RWPE1 (cell line): ENCODE results near the gene CNTNAP2.
"Not testable (repeated sequence)": the region's sequence is repeated elsewhere in the genome, so short reads cannot be mapped to it uniquely, and the experiment has no call there.

Experiments
- CTCF ChIA-PET: fragments of 350-600 bp; sonication (Branson Sonifier 250); formaldehyde crosslinking; extraction: SDS; loops from one replicate; lab custom pipeline; 2021; lab: Yijun Ruan, JAX
- POLR2A ChIA-PET: fragments of 400-600 bp; formaldehyde crosslinking; extraction: SDS; loops from one replicate; lab custom pipeline; 2020; ENCODE audit warnings: antibody characterized with exemption; ENCODE audit not compliant: low non-redundant PET; lab: Yijun Ruan, JAX
- DNase-seq: peaks from one replicate; pipeline ENCODE4 v3.0.0; 2012; ENCODE audit warnings: low spot score
- H3K27ac ChIP-seq: fragments of 450-650 bp; 2 replicates; pipeline ENCODE4 v1.5.1; 2017
- TF ChIP-seq, protein P1 (sequence below): fragments of 450-650 bp; conservative IDR thresholded peaks from 2 replicates; pipeline ENCODE4 v1.5.1; 2017; ENCODE audit warnings: low read depth, mild to moderate bottlenecking

CNTNAP2 gene

DNA sequence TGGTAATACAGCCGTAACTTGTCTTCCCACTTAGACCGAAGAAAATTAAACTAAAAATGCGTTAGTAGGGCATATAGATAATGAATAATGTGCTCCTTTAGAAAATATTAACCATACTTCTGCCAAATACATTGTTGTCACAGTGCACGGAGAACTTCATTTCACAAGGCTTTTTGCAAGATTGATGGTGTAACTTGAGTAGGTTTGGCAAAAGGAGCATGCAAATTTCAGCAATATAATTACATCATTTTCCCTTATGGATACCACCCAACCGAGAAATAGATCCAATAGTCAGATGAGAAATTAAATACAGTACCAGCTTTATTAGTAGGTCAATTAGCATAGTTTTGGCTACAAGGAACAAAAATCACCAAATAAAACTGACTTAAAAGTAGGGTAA lies 1681.4 kb downstream of the CNTNAP2 start:
- DNase-seq = no peak
- ChIA-PET POLR2A (no interaction called here), CTCF (no interaction called here)
- TF ChIP-seq, protein P1, sequence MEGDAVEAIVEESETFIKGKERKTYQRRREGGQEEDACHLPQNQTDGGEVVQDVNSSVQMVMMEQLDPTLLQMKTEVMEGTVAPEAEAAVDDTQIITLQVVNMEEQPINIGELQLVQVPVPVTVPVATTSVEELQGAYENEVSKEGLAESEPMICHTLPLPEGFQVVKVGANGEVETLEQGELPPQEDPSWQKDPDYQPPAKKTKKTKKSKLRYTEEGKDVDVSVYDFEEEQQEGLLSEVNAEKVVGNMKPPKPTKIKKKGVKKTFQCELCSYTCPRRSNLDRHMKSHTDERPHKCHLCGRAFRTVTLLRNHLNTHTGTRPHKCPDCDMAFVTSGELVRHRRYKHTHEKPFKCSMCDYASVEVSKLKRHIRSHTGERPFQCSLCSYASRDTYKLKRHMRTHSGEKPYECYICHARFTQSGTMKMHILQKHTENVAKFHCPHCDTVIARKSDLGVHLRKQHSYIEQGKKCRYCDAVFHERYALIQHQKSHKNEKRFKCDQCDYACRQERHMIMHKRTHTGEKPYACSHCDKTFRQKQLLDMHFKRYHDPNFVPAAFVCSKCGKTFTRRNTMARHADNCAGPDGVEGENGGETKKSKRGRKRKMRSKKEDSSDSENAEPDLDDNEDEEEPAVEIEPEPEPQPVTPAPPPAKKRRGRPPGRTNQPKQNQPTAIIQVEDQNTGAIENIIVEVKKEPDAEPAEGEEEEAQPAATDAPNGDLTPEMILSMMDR = no peak
- no peak overlapping the region for H3K27ac ChIP-seq

DNA sequence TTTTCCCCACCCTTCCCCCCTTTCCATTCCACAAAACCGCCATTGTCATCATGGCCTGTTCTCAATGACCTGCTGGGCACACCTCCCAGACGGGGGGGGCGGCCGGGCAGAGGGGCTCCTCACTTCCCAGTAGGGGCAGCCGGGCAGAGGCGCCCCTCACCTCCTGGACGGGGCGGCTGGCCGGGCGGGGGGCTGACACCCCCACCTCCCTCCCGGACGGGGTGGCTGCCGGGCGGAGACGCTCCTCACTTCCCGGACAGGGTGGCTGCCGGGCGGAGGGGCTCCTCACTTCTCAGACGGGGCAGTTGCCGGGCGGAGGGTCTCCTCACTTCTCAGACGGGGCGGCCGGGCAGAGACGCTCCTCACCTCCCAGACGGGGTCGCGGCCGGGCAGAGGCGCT lies 1685.2 kb downstream of the CNTNAP2 start:
- H3K27ac ChIP-seq, POLR2A ChIA-PET, DNase-seq, CTCF ChIA-PET: not testable (repeated sequence)

DNA sequence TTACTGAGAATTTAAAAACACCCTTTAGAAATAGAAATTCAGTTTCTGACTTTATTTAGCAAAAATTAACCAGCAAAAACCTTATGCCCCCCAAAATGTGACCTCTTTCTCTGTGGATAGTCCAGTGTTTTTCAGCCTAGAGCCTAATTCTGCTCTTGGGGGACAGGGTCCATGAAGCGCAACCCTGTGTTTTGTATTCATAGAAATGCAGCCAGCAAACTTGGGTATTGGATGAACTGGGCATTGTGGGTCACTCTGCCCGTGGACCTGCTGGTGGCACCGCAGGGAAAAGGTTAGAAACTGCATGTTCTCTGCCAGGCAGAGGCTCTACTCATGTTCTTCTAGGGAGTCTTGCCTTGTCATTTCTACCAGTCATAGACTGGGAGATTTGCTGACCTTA lies 1686.5 kb downstream of the CNTNAP2 start:
- POLR2A ChIA-PET = no interaction called here
- TF ChIP-seq, protein P1 = no peak
- DNase-seq = no peak
- CTCF ChIA-PET = no interaction called here
- H3K27ac ChIP-seq = no peak overlapping the region

DNA sequence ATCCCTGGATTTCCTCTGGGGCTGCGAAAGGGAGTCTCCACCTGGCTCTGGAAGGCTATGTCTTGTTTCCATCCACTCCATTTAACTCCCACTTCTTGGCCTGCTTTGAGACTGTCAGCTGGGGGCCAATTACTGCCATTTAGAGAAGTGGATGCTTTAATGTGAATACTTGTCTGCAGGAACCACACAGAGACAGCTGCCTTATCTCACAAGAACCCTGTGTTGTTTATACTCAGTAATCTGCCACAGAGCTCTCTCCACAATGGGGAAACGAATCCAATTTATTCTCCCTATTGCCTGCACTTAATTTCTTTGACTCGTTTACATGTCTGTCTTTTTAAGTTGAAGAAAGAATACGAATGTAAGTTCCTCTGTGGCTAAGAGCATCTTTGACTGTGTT lies 1687.0 kb downstream of the CNTNAP2 start:
- CTCF ChIA-PET = no interaction called here
- TF ChIP-seq, protein P1 = no peak
- no peak for DNase-seq

DNA sequence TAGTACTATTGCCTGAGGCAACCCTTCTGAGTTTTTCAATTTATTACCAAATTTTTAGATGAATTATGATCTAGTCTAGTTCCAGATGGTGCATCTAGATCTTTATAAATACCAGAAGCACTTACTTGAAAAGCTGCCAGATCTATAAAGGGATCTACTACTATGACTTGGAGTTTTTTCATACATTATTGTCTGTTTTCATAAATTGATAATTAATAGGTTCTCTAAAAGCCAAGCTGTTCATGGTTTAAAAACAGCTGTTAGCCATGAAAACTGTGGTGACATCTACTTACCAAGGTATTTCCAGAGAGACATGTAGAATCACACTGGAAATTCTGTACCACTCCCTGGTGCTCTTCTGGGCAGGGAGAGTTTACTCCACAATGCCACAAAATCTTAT lies 1687.4 kb downstream of the CNTNAP2 start:
- ChIA-PET CTCF (no interaction called here), POLR2A (no interaction called here)
- TF ChIP-seq, protein P1 = no peak
- no peak for DNase-seq
- no peak overlapping the region for H3K27ac ChIP-seq

More for the DNA sequence above, 1687.0 kb downstream of the CNTNAP2 start:
- no peak overlapping the region for H3K27ac ChIP-seq
- POLR2A ChIA-PET = no interaction called here

DNA sequence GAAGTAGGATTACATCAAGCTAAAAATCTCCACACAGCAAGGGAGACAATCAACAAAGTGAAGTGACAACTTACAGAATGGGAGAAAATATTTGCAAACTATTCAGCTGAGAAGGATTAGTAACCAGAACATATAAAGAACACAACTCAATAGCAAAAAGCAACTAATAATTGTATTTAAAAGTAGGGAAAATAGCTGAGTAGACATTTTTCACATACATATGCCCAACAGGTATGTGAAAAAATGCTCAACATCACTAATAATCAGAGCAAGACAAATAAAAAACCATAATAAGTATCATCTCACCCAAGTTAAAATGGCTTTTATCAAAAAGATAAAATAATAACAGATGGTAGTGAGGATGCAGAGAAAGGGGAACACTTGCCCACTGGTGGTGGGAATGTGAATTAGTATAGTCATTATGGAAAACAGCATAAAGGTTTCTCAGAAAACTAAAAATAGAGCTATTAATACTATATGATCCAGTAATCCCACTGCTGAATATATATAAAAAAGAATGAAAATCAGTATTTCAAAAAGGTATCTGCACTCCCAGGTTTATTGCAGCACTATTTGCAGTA lies 1689.5 kb downstream of the CNTNAP2 start:
- H3K27ac ChIP-seq = no peak overlapping the region
- TF ChIP-seq, protein P1 = no peak
- ChIA-PET CTCF (interaction anchor here (0.7 kb wide), 1 partner anchor 508 kb away, joined by 3 read pairs; no protein-coding TSS in a partner anchor), POLR2A (no interaction called here)
- no peak for DNase-seq

DNA sequence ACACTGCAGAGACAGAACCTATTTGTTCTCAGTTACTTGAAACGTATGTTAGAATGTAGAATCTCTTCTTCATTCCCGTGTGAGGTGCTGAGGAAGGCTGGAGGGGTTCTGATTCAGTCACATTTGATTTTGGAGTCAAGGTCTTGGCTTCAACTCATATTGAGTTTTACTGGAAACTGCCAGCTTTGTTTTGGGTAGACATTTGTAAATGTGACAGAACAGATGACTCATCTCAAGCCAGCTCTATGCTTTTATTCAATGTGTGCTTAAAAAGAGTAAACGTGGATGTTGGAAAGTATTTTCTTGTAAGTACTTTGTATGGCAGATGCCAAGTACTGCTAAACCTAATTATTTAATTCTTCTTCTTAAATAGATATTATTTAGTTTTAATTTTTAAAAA lies 1693.2 kb downstream of the CNTNAP2 start:
- CTCF ChIA-PET = no interaction called here
- no peak overlapping the region for H3K27ac ChIP-seq
- DNase-seq = no peak
- POLR2A ChIA-PET = no interaction called here
- TF ChIP-seq, protein P1 = no peak
